Measurements from ENCODE around the gene TUBA4A.
"Not testable (repeated sequence)": the region's sequence is repeated elsewhere in the genome, so short reads cannot be mapped to it uniquely, and the experiment has no call there.

Gene TUBA4A

DNA sequence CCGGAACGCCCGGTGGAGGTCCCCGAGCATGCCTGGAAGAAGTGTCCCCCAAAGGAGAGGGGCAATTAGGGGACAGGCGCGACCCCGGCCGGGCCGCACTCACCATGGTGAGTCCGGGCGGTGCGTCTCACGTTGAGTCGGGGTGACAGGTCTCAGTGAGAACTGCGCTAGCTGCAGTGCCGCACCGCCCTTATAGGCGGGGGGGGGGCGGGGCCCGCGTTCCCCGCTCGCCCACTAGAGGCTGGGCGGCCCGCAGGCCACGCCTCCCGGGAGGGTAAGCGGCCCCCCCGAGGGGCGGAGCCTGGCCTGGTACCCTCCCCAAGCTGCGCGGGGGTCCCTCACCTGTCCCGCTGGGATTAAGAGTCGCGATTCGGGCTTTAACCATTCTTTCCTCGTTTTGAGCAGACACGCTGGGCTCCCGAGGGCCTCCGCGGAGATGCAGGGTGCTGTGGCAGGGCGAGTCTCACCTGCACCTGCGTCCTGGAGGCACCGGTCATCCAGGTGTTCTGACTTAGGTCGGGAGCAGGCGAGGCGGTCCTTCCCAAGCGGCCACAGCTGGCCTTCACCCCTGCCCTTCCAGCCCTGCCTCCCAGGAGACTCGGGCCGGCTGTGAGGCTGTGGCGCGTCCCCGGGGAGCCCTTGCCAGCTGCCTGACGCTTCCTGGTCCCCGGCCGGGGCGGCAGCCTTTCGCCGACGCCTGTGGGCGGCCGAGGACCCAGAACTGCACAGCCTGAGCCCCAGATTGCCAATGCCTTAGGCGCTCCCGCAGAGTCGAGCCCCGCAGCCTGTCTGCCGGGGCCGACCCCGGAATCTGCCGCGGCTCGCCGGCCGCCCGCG is at the start of gene TUBA4A:
Gene TUBA4A, minus strand, starts transcription at position 166 of the 837 bp plus-strand sequence. Its CDS starts 60 bp downstream, at position 106.
- peak; percentile 77 to 87 for DNase-seq

DNA sequence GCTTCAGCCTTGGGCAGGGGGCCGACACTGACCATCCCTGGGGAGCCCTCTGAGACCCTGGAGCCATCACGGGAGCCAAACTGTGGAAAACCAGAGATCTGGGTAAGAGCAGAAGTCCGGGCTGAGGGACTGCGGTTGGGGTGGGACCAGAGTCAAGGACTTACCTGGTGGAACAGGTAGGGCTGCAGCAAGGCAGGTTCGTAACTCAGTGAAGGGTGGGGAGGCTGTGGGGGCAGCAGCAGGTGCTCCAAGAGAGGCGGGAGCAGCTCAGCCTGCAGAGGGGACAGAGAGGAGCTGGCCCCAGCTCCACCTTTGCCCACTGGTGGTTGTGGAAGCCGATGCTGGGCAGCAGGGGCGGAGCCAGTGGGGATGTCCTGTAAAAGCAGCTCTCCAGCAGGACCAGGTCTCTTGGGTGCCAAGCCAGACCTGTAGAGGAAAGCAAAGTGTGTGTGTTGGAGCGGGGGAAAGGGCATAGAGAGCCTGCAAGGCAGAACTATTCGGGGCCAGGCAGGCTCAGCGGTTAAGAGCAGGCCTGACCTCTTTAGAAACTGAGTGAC is 48.8 kb upstream of the TUBA4A start:
- no peak for DNase-seq

- no peak for DNase-seq
Observed at GRCh38 chr2:219300022-219300421, 46.3 kb upstream of the TUBA4A start.

DNA sequence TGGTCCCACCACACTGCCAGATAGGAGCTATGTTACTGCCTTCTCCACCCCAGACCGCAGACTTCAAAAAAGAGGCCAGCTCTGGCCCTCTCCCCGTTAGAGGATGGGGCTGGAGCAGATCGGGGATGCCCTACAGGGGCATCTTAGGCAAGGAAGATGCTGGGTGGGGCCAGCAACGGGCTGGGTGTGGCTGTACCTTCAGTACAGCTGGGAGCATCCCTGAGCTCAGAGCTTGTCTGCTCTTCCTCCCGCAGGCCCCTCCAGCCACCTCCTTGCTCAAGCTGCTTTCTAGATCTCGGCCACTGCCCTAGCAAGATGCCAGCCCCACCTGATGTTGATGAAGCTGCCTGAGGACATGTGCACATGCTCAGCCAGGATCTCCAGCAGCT is 45.6 kb upstream of the TUBA4A start:
- DNase-seq: no peak

GRCh38 chr2:219298759-219299371 is 45.1 kb upstream of the TUBA4A start:
- peak; percentile 67 to 97 for DNase-seq

DNA sequence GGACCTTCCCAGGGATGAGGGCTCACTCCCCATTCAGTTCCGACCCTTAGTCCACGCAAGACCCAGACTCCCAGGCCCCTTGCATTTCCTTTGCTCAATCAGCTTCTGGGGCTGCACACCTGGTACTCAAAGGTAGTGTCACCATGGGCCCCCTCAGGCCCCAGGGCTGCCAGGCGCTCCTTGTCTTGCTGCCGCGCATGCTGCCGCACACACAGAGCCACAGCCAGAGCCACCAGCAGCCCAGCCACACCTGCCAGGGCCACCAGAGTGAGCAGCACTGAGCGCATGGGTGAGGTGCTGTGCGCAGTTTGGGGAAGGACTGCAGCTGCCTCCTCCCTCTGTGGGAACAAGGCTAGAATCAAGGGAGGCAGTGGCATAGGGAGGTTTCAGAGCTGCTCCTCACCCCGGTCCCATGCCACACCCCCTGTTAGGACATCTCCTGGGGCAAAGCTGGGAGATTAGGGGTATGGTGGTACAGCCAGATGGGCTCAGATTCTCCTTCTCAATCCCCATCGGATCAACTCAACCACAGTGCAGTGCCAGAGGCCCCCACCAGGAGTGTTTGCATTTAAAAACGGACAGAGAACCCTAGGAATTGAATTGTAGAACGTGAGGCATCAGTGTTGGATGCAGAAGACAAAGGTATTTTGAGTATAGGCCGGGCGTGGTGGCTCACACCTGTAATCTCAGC is 44.2 kb upstream of the TUBA4A start:
- DNase-seq: no peak

GRCh38 chr2:219296631-219297391 is 43.1 kb upstream of the TUBA4A start:
- no peak for DNase-seq

DNA sequence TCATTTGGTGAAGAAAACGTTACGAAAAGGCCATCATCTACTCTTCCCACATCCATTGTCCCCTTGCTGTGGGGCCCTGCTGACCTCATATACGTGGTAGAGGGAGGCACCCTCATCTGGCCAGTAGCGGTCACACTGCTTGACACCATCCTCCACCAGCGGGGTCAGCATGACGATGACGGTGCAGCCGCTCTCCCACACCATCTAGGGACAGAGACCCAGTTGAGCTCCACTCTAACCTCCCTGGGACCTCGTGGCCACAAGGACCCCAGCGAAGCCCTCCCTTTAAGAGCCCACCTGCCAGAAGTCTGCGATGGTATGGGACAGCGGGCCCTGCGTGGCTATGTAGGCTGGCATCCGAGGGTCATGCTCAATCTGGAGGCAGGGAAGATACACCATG is 42.4 kb upstream of the TUBA4A start:
- DNase-seq: no peak

DNA sequence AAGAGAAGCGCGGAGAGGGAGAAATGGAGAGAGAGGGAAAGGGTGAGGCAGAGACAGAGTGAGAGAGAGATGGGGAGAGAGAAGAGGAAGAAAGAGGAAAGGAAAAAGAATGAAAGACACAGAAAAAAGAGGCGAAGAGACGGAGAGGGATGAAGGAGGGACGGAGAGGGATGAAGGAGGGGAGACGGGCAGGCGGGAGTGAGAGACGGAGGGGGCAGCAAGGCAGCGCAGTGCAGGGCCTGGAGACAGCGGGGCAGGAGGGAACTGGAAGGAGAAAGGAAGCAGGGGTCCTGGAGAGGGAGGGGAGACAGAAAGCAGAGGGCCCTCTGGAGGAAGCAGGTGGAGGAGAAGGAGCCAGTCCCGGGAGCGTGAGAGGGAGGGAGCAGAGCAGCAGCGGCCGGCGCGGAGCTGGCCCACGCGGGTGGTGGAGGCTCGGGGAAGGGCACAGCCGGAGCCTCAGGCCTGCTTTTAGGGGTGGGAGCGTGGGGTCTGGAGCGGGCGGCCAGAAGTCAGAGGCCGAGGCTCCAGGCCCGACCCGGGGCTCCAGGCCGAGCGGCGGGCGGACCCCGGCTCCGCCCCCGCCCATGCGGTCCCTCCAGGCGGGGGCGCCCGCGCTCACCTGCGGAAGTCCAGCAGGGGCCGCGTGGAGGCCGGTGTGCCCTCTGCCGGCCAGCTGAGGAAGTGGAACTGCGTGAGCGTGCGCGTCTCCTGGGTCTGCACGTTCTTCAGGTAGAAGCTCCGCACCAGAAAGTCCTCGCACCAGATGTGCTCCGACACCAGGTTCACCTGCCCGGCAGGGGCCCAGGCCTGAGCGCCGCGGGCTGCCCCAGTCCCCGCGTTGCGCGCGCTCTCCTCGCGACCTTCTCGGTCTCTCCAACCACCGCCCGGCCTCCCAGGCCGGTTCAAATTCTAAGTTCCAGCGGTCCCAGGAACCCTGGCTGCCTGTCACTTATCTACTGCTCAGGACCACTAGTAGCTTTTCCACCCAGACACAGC is 40.9 kb upstream of the TUBA4A start:
- DNase-seq: peak; percentile 50 to 78

DNA sequence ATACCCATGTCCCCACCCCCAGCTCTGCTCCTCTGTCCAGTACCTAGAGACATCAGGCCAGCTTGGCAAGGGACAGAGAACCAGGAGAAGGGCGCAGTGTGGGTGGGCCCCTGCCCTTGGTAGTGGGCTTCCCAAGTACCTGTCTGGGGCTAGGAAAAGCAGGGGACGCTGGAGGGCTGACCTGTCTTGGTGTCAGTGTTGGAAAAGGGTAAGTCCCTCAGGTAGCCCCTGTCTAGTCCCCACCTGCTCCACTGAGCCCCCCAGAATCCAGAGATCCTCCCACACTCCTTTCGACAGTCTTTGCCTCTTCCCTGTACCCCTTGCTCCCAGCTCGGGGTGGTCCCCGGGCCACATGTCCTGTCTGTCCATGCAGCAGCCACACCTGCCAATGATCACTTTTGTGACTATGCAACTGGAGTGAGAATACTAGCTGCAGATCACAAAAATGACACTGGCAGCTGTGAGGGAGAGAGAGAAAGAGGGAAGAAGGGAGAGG is 40.1 kb upstream of the TUBA4A start:
- DNase-seq: no peak

DNA sequence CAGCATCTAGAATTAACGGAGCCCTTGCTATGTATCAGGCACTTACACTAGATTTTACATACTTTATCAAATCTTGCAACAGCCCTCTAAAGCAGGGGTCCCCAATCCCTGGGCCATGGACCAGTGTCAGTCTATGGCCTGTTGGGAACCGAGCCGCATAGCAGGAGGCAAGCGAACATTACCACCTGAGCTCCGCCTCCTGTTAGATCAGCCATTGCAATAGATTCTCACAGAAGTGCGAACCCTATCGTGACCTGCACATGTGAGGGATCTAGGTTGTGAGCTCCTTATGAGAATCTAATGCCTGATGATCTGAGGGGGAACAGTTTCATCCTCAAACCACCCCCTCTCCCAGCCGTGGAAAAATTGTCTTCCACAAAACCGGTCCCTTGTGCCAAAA is 38.9 kb upstream of the TUBA4A start:
- DNase-seq: no peak

DNA sequence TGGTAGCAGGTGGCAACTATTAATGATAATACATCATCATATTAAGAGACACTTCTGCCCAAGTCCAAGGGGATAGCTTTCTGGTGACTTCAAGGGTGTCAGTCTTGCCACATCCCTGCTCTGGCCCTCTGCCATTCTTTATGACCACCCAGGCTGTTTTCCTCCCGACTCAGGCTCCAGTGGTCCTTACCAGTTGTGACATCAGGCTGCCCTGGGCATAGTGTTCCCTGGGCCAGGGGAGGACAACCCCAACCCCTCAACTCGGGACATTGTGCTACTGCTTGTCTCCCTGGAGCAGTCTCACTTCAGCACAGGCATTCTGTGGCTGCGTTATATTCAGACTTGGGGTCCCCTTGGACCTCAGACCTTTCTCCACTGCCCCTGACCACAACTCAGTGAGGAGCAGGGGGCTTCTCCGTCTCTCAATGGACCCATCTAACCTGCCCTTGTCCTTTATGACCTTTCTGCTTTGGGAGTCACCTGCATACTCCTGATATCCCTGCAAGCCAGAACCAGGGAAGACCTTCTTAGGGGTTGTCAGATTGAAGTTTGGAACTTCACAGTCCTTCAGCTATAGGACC is 38.3 kb upstream of the TUBA4A start:
- no peak for DNase-seq

- no peak for DNase-seq
Observed at GRCh38 chr2:219291394-219291793, 37.7 kb upstream of the TUBA4A start.

DNA sequence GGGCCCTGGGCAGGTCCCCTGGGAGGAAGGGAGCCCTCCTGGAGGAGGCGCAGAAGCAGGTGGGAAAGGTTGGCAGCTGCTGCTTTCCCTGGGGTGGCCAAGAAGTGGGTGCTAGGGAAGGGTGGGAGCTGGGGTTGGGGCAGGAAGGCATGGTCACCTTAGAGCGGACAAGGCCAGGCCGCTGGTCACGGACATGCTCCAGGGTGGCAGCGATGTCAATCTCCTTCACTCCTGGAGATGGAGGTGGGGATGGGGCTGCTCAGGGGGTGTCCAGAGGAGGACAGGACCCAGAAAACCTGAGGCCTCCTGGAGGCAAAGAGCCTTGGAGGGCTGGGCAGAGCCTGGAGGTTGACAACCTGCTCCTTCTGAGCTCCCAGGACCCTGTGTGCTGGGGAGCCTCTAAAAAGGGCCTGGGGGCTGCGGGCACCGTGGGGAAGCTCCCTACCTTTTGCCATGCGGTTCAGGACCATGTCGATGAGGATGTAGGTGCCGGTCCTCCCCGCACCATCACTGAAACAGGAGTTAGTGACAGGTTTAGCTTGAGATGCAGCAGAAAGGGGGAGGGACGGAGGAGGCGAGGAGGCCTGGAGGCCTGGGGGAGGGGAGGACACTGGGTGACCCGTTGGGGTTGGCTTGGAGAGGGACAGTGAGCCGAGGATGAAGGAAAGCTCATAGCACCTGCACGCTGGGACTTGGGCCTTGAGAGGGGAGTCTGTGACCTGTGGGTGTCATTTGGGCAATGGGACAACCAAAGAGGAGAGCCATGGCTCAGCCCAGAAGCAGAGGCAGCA is 36.9 kb upstream of the TUBA4A start:
- DNase-seq: no peak

DNA sequence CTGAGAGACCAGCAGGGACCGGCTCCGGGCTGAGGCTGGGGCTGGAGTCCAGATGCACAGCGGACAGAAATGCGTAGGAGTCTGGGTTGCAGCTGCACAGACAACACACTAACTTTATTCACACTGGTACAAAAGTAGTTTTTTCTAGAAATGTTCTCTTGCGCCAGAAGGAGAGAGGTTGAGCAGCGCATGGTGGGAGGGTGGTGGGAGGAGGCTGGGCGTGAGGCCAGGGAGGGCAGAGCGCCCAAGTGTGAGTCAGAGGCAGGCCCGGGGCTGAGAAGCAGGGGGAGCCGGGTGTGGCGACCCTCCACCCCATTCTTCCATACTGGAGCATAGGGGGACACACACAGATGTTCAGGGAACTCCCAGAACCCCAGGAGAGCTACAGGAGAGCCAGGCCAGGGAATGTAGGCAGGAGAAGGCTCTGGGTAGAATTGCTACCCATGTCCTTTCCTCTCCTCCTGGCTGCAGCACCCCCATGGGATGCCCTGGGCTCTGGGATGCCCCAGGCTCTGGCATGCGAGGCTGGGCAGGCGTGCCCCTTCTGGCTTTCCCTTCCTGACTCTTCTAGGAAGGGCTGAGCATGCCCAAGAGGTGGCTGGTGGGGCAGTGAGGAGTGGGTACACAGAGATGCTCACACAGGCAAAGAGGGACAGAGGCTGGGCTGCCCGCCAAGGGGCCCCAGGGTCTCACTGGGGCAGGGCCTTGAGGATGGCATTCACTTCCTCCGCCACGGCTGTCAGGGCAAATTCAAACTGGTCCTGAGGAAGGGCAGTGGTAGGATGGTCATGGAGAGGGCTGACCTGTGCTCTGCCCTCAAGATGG is 36.0 kb upstream of the TUBA4A start:
- DNase-seq: no peak

- no peak for DNase-seq
Observed at GRCh38 chr2:219289195-219289536, 35.4 kb upstream of the TUBA4A start.

- DNase-seq: no peak
Observed at GRCh38 chr2:219287580-219288265, 34.0 kb upstream of the TUBA4A start.

- not testable (repeated sequence) for DNase-seq
Observed at GRCh38 chr2:219287116-219287440, 33.4 kb upstream of the TUBA4A start.

Measured in inflammatory macrophage treated with lipopolysaccharide for 1 hour (primary cell).